ENCODE measurements around the gene ASMTL.

ASMTL gene

GRCh38 chrX:1361910-1362309 lies 90.8 kb downstream of the ASMTL start:
- TF ChIP-seq ZNF274 (IDR thresholded peaks at IDR 0.05; ENCODE audit: low read depth, low read length): no peak
- H3K4me3 ChIP-seq (ENCODE audit: low read length): no peak overlapping the region

GRCh38 chrX:1361275-1361674 lies 91.4 kb downstream of the ASMTL start:
- TF ChIP-seq ZNF274 (IDR thresholded peaks at IDR 0.05; ENCODE audit: low read depth, low read length): no peak
- H3K4me3 ChIP-seq (ENCODE audit: low read length): no peak overlapping the region

GRCh38 chrX:1360171-1360570 lies 92.5 kb downstream of the ASMTL start:
- H3K4me3 ChIP-seq (ENCODE audit: low read length): no peak overlapping the region
- TF ChIP-seq ZNF274 (IDR thresholded peaks at IDR 0.05; ENCODE audit: low read depth, low read length): no peak

- no peak overlapping the region for H3K4me3 ChIP-seq (ENCODE audit: low read length)
- TF ChIP-seq ZNF274 (IDR thresholded peaks at IDR 0.05; ENCODE audit: low read depth, low read length): no peak
Measured at GRCh38 chrX:1359477-1359873, 93.2 kb downstream of the ASMTL start.

GRCh38 chrX:1358793-1359476 lies 93.8 kb downstream of the ASMTL start:
- no peak for TF ChIP-seq ZNF274 (IDR thresholded peaks at IDR 0.05; ENCODE audit: low read depth, low read length)
- H3K4me3 ChIP-seq (ENCODE audit: low read length): no peak overlapping the region

GRCh38 chrX:1357993-1358392 lies 94.7 kb downstream of the ASMTL start:
- no peak for TF ChIP-seq ZNF274 (IDR thresholded peaks at IDR 0.05; ENCODE audit: low read depth, low read length)
- no peak overlapping the region for H3K4me3 ChIP-seq (ENCODE audit: low read length)

- no peak for TF ChIP-seq ZNF274 (IDR thresholded peaks at IDR 0.05; ENCODE audit: low read depth, low read length)
Measured at GRCh38 chrX:1355131-1356046, 97.3 kb downstream of the ASMTL start.

GRCh38 chrX:1354036-1355019 lies 98.4 kb downstream of the ASMTL start:
- TF ChIP-seq ZNF274 (IDR thresholded peaks at IDR 0.05; ENCODE audit: low read depth, low read length): no peak
- no peak overlapping the region for H3K4me3 ChIP-seq (ENCODE audit: low read length)

More at GRCh38 chrX:1355131-1356046, 97.3 kb downstream of the ASMTL start:
- no peak overlapping the region for H3K4me3 ChIP-seq (ENCODE audit: low read length)
